IMR-90 (cell line): ENCODE measurements around the gene EPHA5. TPM values are rescaled to one million over a fixed set of nuclear protein-coding genes. Genes with fewer than 3 reads are reported as not detected.

Experiments used
- ATAC-seq: fragments of 200-7000 bp; cut with Tn5 transposase; 2 replicates; pipeline ENCODE4 v1.9.1; 2020; ENCODE audit warnings: low read depth, mild to moderate bottlenecking, moderate library complexity
- BruUV-seq: library from RNA; stranded (reverse); fragments of 400-500 nt; replicated peaks from 2 replicates; lab custom pipeline; 2021; lab: Mats Ljungman, UMichigan
- CTCF ChIA-PET: fragments of 300-600 bp; formaldehyde crosslinking; extraction: SDS; loops from one replicate; lab custom pipeline; 2021; ENCODE audit warnings: antibody characterized with exemption; lab: Yijun Ruan, JAX
- POLR2A ChIA-PET: fragments of 300-600 bp; sonication (Branson Sonifier 250); formaldehyde crosslinking; loops from one replicate; lab custom pipeline; 2022; ENCODE audit warnings: antibody characterized with exemption; ENCODE audit not compliant: unreplicated experiment; lab: Charles Lee
- DNase-seq: peaks from one replicate; pipeline ENCODE4 v3.0.0; 2013
- H2AFZ ChIP-seq: replicated peaks from 2 replicates; pipeline ENCODE3; 2013; ENCODE audit warnings: low read length, mild to moderate bottlenecking; ENCODE audit not compliant: poor library complexity
- H2AK5ac ChIP-seq: 2 replicates; pipeline ENCODE4 v1.6.1; 2013; ENCODE audit warnings: low read depth, low read length, inconsistent platforms
- H2AK9ac ChIP-seq: replicated peaks from 2 replicates; pipeline ENCODE3; 2013; ENCODE audit warnings: mild to moderate bottlenecking, low read depth, low read length, moderate library complexity; ENCODE audit not compliant: poor library complexity
- H2BK120ac ChIP-seq: 2 replicates; pipeline ENCODE4 v1.6.1; 2013; ENCODE audit warnings: low read depth, low read length, inconsistent platforms
- H2BK15ac ChIP-seq: 3 replicates; pipeline ENCODE4 v1.6.1; 2013; ENCODE audit warnings: low read depth, low read length, inconsistent platforms
- H2BK20ac ChIP-seq: 2 replicates; pipeline ENCODE4 v1.6.1; 2013; ENCODE audit warnings: low read depth, mild to moderate bottlenecking, inconsistent platforms, low read length, moderate library complexity
- H2BK5ac ChIP-seq: 2 replicates; pipeline ENCODE4 v1.6.1; 2013; ENCODE audit warnings: mild to moderate bottlenecking, low read depth, low read length, inconsistent platforms; ENCODE audit not compliant: poor library complexity, severe bottlenecking
- H3K14ac ChIP-seq: replicated peaks from 2 replicates; pipeline ENCODE4 v1.6.1; 2013; ENCODE audit warnings: low read depth, low read length, inconsistent platforms
- H3K18ac ChIP-seq: 2 replicates; pipeline ENCODE4 v1.6.1; 2013; ENCODE audit warnings: low read depth, low read length, control low read depth
- H3K23ac ChIP-seq: 2 replicates; pipeline ENCODE4 v1.6.1; 2013; ENCODE audit warnings: low read depth, low read length, inconsistent platforms
- H3K27ac ChIP-seq: 2 replicates; pipeline ENCODE4 v1.5.1; 2013; ENCODE audit warnings: mild to moderate bottlenecking, control low read depth, low read length; ENCODE audit not compliant: insufficient read depth
- H3K27me3 ChIP-seq: 2 replicates; pipeline ENCODE4 v1.6.1; 2013; ENCODE audit warnings: low read length; ENCODE audit not compliant: control insufficient read depth, insufficient read depth
- H3K36me3 ChIP-seq: 2 replicates; pipeline ENCODE4 v1.6.1; 2013; ENCODE audit warnings: low read length, mixed read lengths; ENCODE audit not compliant: control insufficient read depth, insufficient read depth
- H3K4ac ChIP-seq: 2 replicates; pipeline ENCODE4 v1.6.1; 2013; ENCODE audit warnings: low read depth, low read length, inconsistent platforms
- H3K4me1 ChIP-seq: 2 replicates; pipeline ENCODE4 v1.6.1; 2013; ENCODE audit warnings: low read length, mixed read lengths; ENCODE audit not compliant: control insufficient read depth, insufficient read depth
- H3K4me2 ChIP-seq: 2 replicates; pipeline ENCODE4 v1.6.1; 2013; ENCODE audit warnings: low read depth, mild to moderate bottlenecking, control low read depth, low read length, moderate library complexity
- H3K4me3 ChIP-seq: 2 replicates; pipeline ENCODE4 v1.5.1; 2013; ENCODE audit warnings: low read depth, mild to moderate bottlenecking, control low read depth, low read length, moderate library complexity; ENCODE audit not compliant: insufficient read depth
- H3K56ac ChIP-seq: 2 replicates; pipeline ENCODE4 v1.6.1; 2013; ENCODE audit warnings: low read length, inconsistent platforms; ENCODE audit not compliant: insufficient read depth; ENCODE audit errors: extremely low read depth
- H3K79me1 ChIP-seq, 2 experiments: 2 replicates each; pipeline ENCODE4 v1.6.1; 2013; ENCODE audit warnings: low read length in 2 of 2, inconsistent platforms in 1 of 2, low read depth in 1 of 2
- H3K9ac ChIP-seq: 2 replicates; pipeline ENCODE4 v1.6.1; 2013; ENCODE audit warnings: low read depth, low read length, control low read depth
- H3K9me1 ChIP-seq: 2 replicates; pipeline ENCODE4 v1.6.1; 2013; ENCODE audit warnings: low read length, inconsistent platforms; ENCODE audit not compliant: insufficient read depth
- H3K9me3 ChIP-seq: 2 replicates; pipeline ENCODE4 v1.6.1; 2013; ENCODE audit warnings: low read length; ENCODE audit not compliant: control insufficient read depth, insufficient read depth
- H4K20me1 ChIP-seq: 2 replicates; pipeline ENCODE4 v1.6.1; 2013; ENCODE audit warnings: low read length, inconsistent platforms; ENCODE audit not compliant: insufficient read depth
- H4K5ac ChIP-seq: 2 replicates; pipeline ENCODE4 v1.6.1; 2013; ENCODE audit warnings: mild to moderate bottlenecking, low read depth, low read length, control low read depth
- H4K8ac ChIP-seq, 2 experiments: 2 replicates each; pipeline ENCODE4 v1.6.1; 2013; ENCODE audit warnings: low read depth in 2 of 2, low read length in 2 of 2, control low read depth in 1 of 2, inconsistent platforms in 1 of 2
- H4K91ac ChIP-seq: 2 replicates; pipeline ENCODE4 v1.6.1; 2013; ENCODE audit warnings: low read depth, low read length, inconsistent platforms; ENCODE audit not compliant: insufficient read depth
- NFE2L2 ChIP-seq: fragments of 150-350 bp; IDR thresholded peaks from 2 replicates; pipeline ENCODE4 v1.6.1; 2016; ENCODE audit warnings: low read depth, mild to moderate bottlenecking, low read length
- RAD21 ChIP-seq: IDR thresholded peaks from 2 replicates; pipeline ENCODE4 v1.6.1; 2012; ENCODE audit warnings: low read length, improper control_type of control experiment
- USF2 ChIP-seq: fragments of 150-350 bp; IDR thresholded peaks from 2 replicates; pipeline ENCODE4 v1.6.1; 2017; ENCODE audit warnings: mild to moderate bottlenecking, antibody characterized with exemption, low read length, low read depth
- WGBS, 2 experiments: methylation state at CpG; one replicate each; pipeline versions ENCODE4 v1.1.5 to v1.1.7; 2013; ENCODE audit warnings: missing lambda C conversion rate in 2 of 2; ENCODE audit not compliant: insufficient read length in 1 of 2; ENCODE audit errors: extremely low coverage in 2 of 2; 5-methylcytosine and 5-hydroxymethylcytosine counted together
- dilution Hi-C: fragments of 300-500 bp; cut with HindIII; formaldehyde crosslinking; loops from one replicate; pipeline ENCODE4 v1.14.3; 2018; ENCODE audit warnings: low sequenced_read_pairs; ENCODE audit not compliant: unreplicated experiment
- in situ Hi-C: fragments of 300-500 bp; cut with MboI; formaldehyde crosslinking; loops from 3 replicates; pipeline ENCODE4 v1.14.3; 2019; ENCODE audit warnings: low sequenced_read_pairs, inconsistent platforms, mixed read lengths
- intact Hi-C: fragments of 100-400 bp; cut with micrococcal nuclease; formaldehyde crosslinking; loops from 2 replicates; pipeline ENCODE4 v1.10.0; 2022
- polyA plus RNA-seq, 3 experiments: library from polyadenylated mRNA; depleted of rRNA; stranded (reverse); fragments of >200 nt; gene quantifications; 2 replicates each; pipeline ENCODE4 v1.2.3, GENCODE V29; 2012; ENCODE audit warnings: low replicate concordance in 1 of 3
- total RNA-seq: library from RNA; depleted of rRNA; stranded (reverse); fragments of >200 nt; gene quantifications from 2 replicates; pipeline ENCODE4 v1.2.3, GENCODE V29; 2012

Gene EPHA5
- total and polyA plus RNA-seq, 2 of the 4 experiments (the other 2 are of a cell fraction): 0.07 to 0.18 TPM

GRCh38 chr4:65552057-65552456 is 118.2 kb downstream of the EPHA5 start:
- ChIA-PET CTCF (no interaction called here), POLR2A (no interaction called here)
- no CpG with 5 or more reads among the region's 8 CpGs for WGBS, 2 experiments
- Histone ChIP-seq H2BK20ac (no peak overlapping the region), H3K9me3 (no peaks in the 10 kb centered on the region; the same call in 1 of the 2 replicates), H3K4me3 (no peak overlapping the region), H4K8ac (no peak overlapping the region), H3K9ac (no peak overlapping the region), H2BK15ac (no peak overlapping the region), H4K20me1 (no peaks in the 10 kb centered on the region), H3K36me3 (no peaks in the 10 kb centered on the region), H4K91ac (no peak overlapping the region), H3K56ac (no peak overlapping the region), H3K79me1 (no peaks in the 10 kb centered on the region), H3K4me1 (no peaks in the 10 kb centered on the region), H3K9me1 (no peaks in the 10 kb centered on the region), H3K18ac (no peak overlapping the region), H3K27ac (no peak overlapping the region), H3K23ac (no peak overlapping the region), H2AK5ac (no peak overlapping the region), H3K14ac (no peak overlapping the region), H3K4ac (no peak overlapping the region), H2BK120ac (no peak overlapping the region), H2AK9ac (no peak overlapping the region), H3K4me2 (no peak overlapping the region), H4K5ac (no peak overlapping the region), H2BK5ac (no peak overlapping the region), H2AFZ (no peak overlapping the region), H3K27me3 (no peaks in the 10 kb centered on the region)
- intact Hi-C loops: no loop called here
- in situ Hi-C loops: no loop called here
- TF ChIP-seq RAD21: no peak
- TF ChIP-seq USF2: no peak
- TF ChIP-seq NFE2L2: no peak
- no peak for DNase-seq
- dilution Hi-C loops: no loop called here
- ATAC-seq: no peak
- BruUV-seq: no TSS peak
